GM18870 (cell line): ENCODE data around the gene DPPA5.
"Not testable (repeated sequence)": the region's sequence is repeated elsewhere in the genome, so short reads cannot be mapped to it uniquely, and the experiment has no call there.

Source experiments
- ATAC-seq: cut with Tn5 transposase; IDR thresholded peaks from one replicate; pipeline ENCODE4 v1.9.1; 2021; ENCODE audit warnings: moderate library complexity; ENCODE audit not compliant: unreplicated experiment

DPPA5 gene

GRCh38 chr6:73364549-73364948, 10.5 kb upstream of the DPPA5 start:
- no peak for ATAC-seq

GRCh38 chr6:73364121-73364520, 10.0 kb upstream of the DPPA5 start:
- no peak for ATAC-seq

- no peak for ATAC-seq
These were observed 9.4 kb upstream of the DPPA5 start for GRCh38 chr6:73363537-73363875.

- ATAC-seq = no peak
These were observed 8.9 kb upstream of the DPPA5 start for GRCh38 chr6:73362869-73363536.

GRCh38 chr6:73362358-73362757, 8.3 kb upstream of the DPPA5 start, which contains the start of gene KHDC3L:
KHDC3L (plus strand) TSS chr6:73362658; CDS start chr6:73362730, 72 bp downstream.
- no peak for ATAC-seq

GRCh38 chr6:73349311-73349710, 4.8 kb downstream of the DPPA5 start:
- ATAC-seq = no peak

- ATAC-seq = no peak
These were observed 5.4 kb downstream of the DPPA5 start for GRCh38 chr6:73348550-73349204.

GRCh38 chr6:73343164-73343563, 10.9 kb downstream of the DPPA5 start:
- no peak for ATAC-seq

GRCh38 chr6:73342174-73342573, 11.9 kb downstream of the DPPA5 start:
- ATAC-seq = no peak

- no peak for ATAC-seq
These were observed 12.7 kb downstream of the DPPA5 start for GRCh38 chr6:73341335-73341734.

- ATAC-seq = no peak
These were observed 14.0 kb downstream of the DPPA5 start for GRCh38 chr6:73340048-73340447.

GRCh38 chr6:73339340-73339739, 14.7 kb downstream of the DPPA5 start:
- ATAC-seq = no peak

GRCh38 chr6:73329201-73329600, 24.9 kb downstream of the DPPA5 start:
- peak; percentile 91 for ATAC-seq

GRCh38 chr6:73328790-73329189, 25.3 kb downstream of the DPPA5 start:
- ATAC-seq = no peak

- ATAC-seq = no peak
These were observed 28.4 kb downstream of the DPPA5 start for GRCh38 chr6:73325656-73326055.

GRCh38 chr6:73323323-73323722, 30.8 kb downstream of the DPPA5 start:
- no peak for ATAC-seq

- no peak for ATAC-seq
These were observed 39.2 kb downstream of the DPPA5 start for GRCh38 chr6:73314577-73315492.

- ATAC-seq = not testable (repeated sequence)
These were observed 43.6 kb downstream of the DPPA5 start for GRCh38 chr6:73310503-73310845.

GRCh38 chr6:73309785-73310502, 44.1 kb downstream of the DPPA5 start:
- peak; percentile 88 for ATAC-seq

GRCh38 chr6:73309535-73309784, 44.6 kb downstream of the DPPA5 start:
- peak; percentile 32 for ATAC-seq

GRCh38 chr6:73308712-73309534, 45.2 kb downstream of the DPPA5 start:
- no peak for ATAC-seq
